CD4-positive, alpha-beta T cell treated with Interleukin-12 subunit alpha and Interleukin-12 subunit beta, for 1 hour (primary cell): ENCODE results near the gene PKHD1.
"Not testable (repeated sequence)": the region's sequence is repeated elsewhere in the genome, so short reads cannot be mapped to it uniquely, and the experiment has no call there.

Experiments
- DNase-seq: peaks from one replicate; pipeline ENCODE4 v3.0.0-alpha.2; 2020

PKHD1 gene

GRCh38 chr6:51976374-51976773 lies 111.0 kb downstream of the PKHD1 start:
- no peak for DNase-seq

GRCh38 chr6:51972659-51973058 lies 114.8 kb downstream of the PKHD1 start:
- no peak for DNase-seq

DNA sequence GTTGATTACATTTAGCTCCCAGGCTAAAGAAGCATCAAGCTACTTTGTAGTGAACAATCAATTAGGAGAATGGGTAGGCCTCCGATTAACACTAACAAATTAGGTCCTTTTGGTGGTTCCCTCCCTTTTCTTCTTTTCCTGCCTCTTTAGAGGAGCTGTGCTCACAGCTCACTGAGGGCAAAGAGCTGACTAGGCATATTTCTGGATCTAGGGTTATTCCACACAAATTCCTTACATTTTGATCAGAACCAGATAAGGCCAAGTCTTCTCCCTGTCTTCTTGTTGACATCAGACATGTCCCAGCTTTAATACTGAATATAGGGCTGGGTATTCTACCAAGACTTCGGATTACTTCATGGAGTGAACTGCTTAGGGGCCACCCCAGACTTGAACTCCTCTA lies 119.1 kb downstream of the PKHD1 start:
- DNase-seq, result no peak

- DNase-seq, result no peak
Observed at GRCh38 chr6:51965222-51965801, 122.1 kb downstream of the PKHD1 start.

DNA sequence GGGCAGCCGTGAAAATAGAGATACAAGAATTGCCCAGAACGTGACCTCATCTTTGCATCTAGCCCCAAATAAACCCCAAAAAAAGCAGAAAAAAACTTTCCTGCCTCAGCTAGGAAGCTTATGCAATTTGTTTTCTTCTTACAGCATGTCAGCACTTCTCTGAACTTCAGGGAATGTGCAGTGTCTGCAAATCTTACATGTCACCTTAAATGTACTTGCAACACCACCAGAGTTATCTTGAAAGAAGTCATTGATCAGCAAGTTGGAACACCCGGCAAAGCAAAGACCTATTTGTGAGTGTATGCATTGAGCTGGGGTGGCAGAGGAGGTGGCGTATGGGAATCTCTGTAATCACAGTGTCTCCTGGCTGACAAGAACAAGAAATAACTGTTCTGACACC lies 123.4 kb downstream of the PKHD1 start:
- no peak for DNase-seq

DNA sequence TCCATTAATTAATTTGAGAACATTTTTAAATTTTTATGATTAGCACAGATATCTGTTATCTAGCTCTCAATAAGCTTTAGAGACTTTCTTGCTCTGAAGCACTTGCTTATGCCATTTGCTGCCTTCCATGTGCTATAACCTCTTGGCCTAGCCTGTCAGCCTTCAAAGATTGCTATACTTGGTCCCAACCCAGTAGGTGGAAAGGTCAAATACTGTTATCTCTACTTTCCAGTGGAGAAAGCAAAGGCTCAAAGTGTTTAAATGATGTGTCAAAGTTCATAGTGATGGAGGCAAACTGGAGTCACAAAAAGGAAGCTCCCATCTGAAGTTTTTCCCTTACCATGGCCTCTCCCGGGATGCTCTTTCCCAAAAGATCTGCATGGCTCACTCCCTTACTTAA lies 125.1 kb downstream of the PKHD1 start:
- no peak for DNase-seq

DNA sequence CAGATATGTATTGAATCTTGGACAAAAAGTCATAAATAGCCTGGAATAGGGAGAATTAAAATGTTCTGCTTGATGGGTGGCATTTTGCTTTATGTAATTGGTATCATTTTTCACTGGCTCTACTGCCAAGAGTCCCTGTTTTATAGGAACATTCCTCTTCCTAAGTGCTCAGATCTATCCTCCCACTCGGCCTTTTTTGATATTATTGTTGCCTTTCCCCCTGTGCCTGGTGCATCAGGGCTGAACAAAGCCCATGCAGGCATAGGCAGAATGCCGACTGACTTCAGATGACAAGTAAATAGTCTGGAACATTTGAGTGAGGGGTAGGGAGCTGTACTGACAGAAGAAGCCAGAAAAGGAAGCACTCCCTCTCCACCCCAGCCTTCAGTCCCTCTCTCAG lies 127.0 kb downstream of the PKHD1 start:
- no peak for DNase-seq

GRCh38 chr6:51959744-51960383 lies 127.5 kb downstream of the PKHD1 start:
- peak; percentile 6 for DNase-seq

DNA sequence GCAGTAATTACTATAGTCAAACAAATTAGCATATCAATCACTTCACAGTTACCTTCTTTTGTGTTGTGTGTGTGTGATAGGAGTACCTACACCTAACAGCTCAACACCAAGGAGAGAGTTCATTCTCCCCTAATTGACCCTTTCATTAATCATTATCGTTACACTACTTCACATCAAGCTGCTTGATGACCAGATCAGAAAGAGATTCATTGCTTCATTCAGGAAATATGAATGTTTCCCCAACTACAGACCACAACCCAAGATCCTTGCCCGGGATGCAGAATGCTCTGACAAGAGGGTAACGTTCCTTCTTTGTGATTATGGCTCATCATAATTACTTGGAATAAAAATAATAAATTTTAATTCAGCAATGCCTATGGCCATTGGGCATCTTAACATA lies 132.7 kb downstream of the PKHD1 start:
- DNase-seq, result no peak

DNA sequence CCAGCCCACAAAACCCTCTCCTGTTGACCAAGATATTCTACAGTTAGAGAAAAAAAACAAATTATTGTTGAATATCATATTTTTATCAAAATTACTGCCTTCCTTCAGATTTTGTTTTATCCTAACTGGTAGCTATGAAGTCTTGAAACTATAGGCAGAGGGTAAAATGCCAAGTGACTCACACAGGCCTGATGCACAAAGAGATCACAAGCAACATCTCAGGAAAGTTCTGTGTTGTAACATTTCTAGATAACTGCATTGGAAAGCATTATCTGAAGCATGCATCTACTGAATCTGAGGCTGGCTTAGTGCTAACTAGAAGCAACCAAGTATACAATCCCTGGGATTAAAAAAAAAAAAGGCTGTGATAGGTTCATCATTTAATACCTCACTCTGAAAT lies 134.2 kb downstream of the PKHD1 start:
- no peak for DNase-seq

GRCh38 chr6:51951924-51952323 lies 135.5 kb downstream of the PKHD1 start:
- no peak for DNase-seq

- DNase-seq, result no peak
Observed at GRCh38 chr6:51949526-51949925, 137.9 kb downstream of the PKHD1 start.

DNA sequence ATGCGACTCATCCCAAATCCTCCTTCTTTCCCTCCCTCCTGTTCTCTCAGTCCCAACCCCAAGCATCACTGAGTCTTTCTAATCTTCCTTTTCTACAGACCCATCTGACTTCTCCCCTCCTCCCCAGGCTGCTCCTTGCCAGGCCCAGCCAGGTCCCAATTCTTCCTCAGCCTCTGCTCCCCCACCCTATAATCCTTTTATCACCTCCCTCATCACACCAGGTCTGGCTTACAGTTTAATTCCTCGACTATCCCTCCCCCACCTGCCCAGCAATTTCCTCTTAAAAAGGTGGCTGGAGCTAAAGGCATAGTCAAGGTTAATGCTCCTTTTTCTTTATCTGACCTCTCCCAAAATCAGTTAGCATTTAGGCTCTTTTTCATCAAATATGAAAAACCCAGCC lies 147.7 kb downstream of the PKHD1 start:
- not testable (repeated sequence) for DNase-seq

- DNase-seq, result no peak
Observed at GRCh38 chr6:51936531-51937290, 150.7 kb downstream of the PKHD1 start.

- no peak for DNase-seq
Observed at GRCh38 chr6:51934098-51934497, 153.3 kb downstream of the PKHD1 start.

- no peak for DNase-seq
Observed at GRCh38 chr6:51932956-51933355, 154.5 kb downstream of the PKHD1 start.

DNA sequence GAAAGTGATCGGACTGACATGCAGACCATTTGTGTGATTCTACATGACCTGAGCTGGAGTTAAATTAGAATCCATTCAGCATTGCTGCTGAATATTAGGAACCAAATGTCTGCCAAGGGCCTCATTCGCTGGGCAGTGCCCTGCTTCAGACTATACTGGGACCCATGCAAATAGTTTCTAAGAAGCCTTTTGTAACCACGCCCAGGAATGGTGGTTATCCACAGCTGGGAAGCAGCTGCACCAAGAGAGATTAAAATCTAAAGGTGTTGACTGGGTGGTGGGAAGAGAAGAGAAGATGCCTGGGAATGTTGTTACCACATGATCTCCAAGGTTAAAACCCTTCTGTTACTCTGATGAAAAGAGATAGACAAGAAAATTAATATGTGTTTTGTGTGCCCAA lies 156.8 kb downstream of the PKHD1 start:
- no peak for DNase-seq

DNA sequence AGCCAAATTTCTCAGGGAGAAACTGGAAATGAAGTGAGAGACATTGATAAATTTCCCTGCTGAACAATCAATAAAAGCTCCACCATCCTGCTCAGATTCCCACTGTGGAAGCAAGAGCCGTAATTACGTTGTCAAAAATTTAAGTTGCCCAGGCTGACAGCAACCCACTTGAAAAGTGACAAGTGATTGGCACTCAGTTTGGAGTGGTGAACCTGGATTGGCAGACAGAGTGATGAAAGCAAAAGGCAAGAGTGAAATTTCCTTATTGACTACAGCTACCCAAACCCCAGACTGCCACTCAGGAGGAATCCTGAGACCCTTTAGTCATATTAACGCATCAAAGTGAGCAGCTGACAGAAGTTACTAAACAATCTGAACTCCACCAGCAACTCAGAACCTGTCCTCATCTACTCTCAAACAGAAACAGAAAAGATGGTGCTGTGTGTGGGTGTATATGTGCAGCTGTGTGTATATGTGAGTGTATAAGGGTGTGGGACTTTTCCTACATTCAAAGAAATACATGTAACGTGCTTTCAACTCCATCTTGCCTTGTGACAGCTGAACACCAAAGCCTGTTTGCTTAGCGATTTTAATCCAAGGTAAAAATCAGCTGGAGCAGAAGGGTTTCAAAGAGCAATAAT lies 157.4 kb downstream of the PKHD1 start:
- DNase-seq, result no peak

DNA sequence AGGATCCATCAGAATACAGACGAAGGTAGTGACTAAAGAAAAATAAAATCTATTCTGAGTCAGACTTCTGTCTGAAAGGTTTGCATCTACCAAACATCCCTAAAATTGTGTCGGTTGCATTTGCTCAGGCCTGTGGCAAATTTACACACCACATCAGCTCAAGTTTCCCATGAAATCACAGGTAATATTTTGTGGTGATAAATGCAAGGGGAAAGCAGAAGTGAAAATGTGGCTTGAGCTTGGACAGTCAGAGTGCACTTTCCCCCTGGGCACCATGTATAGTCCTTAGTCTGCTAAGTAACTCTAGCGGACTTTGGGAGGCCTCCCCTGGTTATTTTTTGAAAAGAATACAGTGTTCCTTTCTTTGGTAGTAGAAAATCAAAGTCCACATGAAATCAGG lies 159.1 kb downstream of the PKHD1 start:
- no peak for DNase-seq

DNA sequence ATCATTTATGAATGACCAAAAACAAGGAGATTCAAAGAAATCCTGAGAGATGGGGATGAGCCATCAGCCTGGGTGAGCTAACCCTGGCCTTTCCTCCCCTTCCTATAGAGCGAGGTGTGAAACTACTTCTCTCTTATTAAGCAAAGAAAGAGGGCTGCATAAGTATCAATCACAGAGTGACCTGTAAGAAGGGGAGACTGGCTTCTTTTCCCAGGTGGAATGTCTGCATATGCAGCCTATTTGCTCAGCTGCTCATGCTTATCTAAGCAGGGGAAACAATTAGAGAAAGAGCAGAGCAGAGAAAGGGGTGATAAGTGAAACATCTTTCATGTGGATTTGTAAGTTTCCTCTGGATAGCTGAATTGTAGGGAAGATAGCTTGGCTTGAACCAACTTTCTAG lies 160.0 kb downstream of the PKHD1 start:
- no peak for DNase-seq

GRCh38 chr6:51926125-51926524 lies 161.3 kb downstream of the PKHD1 start:
- no peak for DNase-seq

DNA sequence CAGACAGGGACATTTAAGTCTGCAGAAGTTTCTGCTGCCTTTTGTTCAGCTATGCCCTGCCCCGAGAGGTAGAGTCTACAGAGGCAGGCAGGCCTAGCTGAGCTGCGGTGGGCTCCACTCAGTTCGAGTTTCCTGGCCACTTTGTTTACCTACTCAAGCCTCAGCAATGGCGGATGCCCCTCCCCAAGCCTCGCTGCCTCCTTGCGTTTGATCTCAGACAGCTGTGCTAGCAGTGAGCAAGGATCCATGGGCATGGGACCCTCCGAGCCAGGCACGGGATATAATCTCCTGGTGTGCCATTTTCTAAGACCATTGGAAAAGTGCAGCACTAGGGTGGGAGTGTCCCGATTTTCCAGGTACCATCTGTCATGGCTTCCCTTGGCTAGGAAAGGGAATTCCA lies 164.9 kb downstream of the PKHD1 start:
- not testable (repeated sequence) for DNase-seq

- DNase-seq, result not testable (repeated sequence)
Observed at GRCh38 chr6:51918347-51918746, 169.1 kb downstream of the PKHD1 start.

- no peak for DNase-seq
Observed at GRCh38 chr6:51915098-51915497, 172.3 kb downstream of the PKHD1 start.
